GM18907 (cell line): ENCODE results near the gene COMMD2.
A peak's percentile ranks its signal among the peaks of the same experiment; 100 is the strongest.

ENCODE experiments used
- ATAC-seq: cut with Tn5 transposase; IDR thresholded peaks from one replicate; pipeline ENCODE4 v1.9.1; 2021; ENCODE audit warnings: mild to moderate bottlenecking, moderate library complexity; ENCODE audit not compliant: unreplicated experiment

COMMD2 gene

GRCh38 chr3:149752051-149752787 is at the start of gene COMMD2:
Gene COMMD2 (minus strand): TSS chr3:149752489. CDS start chr3:149752444, 45 bp downstream.
- ATAC-seq, result peak; percentile 99

- ATAC-seq, result no peak
Observed at GRCh38 chr3:149801639-149802038, 49.4 kb upstream of the COMMD2 start.

- ATAC-seq, result no peak
Observed at GRCh38 chr3:149801195-149801594, 48.9 kb upstream of the COMMD2 start.

- ATAC-seq, result no peak
Observed at GRCh38 chr3:149800693-149801092, 48.4 kb upstream of the COMMD2 start.

GRCh38 chr3:149796026-149796425 is 43.7 kb upstream of the COMMD2 start:
- ATAC-seq, result no peak

- no peak for ATAC-seq
Observed at GRCh38 chr3:149792452-149793270, 40.4 kb upstream of the COMMD2 start, which contains the start of gene ANKUB1. Gene ANKUB1 (minus strand): TSS chr3:149792554. CDS start chr3:149792366, 188 bp downstream.

GRCh38 chr3:149790698-149791097 is 38.4 kb upstream of the COMMD2 start:
- ATAC-seq, result no peak

GRCh38 chr3:149790268-149790667 is 38.0 kb upstream of the COMMD2 start:
- ATAC-seq, result no peak

- no peak for ATAC-seq
Observed at GRCh38 chr3:149784064-149784704, 31.9 kb upstream of the COMMD2 start.

- ATAC-seq, result no peak
Observed at GRCh38 chr3:149783576-149783975, 31.3 kb upstream of the COMMD2 start.

GRCh38 chr3:149781741-149782140 is 29.5 kb upstream of the COMMD2 start:
- no peak for ATAC-seq

GRCh38 chr3:149781211-149781610 is 28.9 kb upstream of the COMMD2 start:
- peak; percentile 49 for ATAC-seq

- ATAC-seq, result no peak
Observed at GRCh38 chr3:149777414-149778214, 25.3 kb upstream of the COMMD2 start.

GRCh38 chr3:149776170-149776569 is 23.9 kb upstream of the COMMD2 start:
- ATAC-seq, result no peak

GRCh38 chr3:149772861-149773260 is 20.6 kb upstream of the COMMD2 start:
- no peak for ATAC-seq

GRCh38 chr3:149771652-149772271 is 19.5 kb upstream of the COMMD2 start:
- peak; percentile 67 for ATAC-seq

- no peak for ATAC-seq
Observed at GRCh38 chr3:149770246-149770645, 18.0 kb upstream of the COMMD2 start.

- ATAC-seq, result no peak
Observed at GRCh38 chr3:149768704-149769103, 16.4 kb upstream of the COMMD2 start.

GRCh38 chr3:149767720-149768119 is 15.4 kb upstream of the COMMD2 start:
- no peak for ATAC-seq

GRCh38 chr3:149765762-149766334 is 13.6 kb upstream of the COMMD2 start:
- no peak for ATAC-seq
